Measurements from ENCODE around the gene PTPRA. TPM values are rescaled to one million over a fixed set of nuclear protein-coding genes. Genes with fewer than 3 reads are reported as not detected.

Gene PTPRA
- total and polyA plus RNA-seq, 5 donors from 2014 or later: 26.2 to 103 (median 35.1) TPM

DNA sequence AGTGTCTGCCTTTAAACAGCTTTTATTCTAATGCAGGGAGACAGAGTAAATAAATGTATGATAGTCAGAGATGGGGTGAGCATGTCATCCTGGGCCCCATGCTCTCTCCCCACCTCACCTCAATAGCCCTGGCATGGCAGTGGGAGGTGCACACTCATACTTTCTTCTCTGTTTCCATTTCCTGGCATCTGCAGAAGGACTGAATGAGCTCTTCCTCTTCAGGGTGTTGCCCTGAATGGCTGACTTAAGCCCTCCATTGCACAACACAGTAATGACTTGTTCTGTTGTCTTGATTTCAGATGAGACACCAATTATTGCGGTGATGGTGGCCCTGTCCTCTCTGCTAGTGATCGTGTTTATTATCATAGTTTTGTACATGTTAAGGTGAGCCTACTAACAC lies 113.2 kb downstream of the PTPRA start:
- ATAC-seq (ENCODE audit: low read depth in 2 of 2): no peak
- peaks cover 36% of the 10 kb centered on the region for H3K36me3 Mint-ChIP-seq

DNA sequence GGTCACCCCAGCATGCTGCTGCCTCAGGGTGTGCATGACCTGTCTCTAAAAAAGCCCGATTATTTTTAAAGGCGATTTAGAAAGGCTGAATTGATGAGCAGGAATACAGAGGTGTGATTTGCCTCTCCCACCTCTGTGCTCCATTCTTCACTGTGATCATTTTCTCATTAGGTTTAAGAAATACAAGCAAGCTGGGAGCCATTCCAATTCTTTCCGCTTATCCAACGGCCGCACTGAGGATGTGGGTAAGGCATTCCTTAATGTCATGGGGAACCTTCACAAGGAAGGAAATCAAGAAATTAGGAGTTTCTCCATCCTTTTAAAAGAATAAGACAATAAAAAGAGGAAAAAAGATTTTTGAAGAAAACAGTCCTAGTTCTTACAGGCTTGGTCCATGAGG lies 114.6 kb downstream of the PTPRA start:
- peaks cover 16% of the 10 kb centered on the region for H3K4me1 ChIP-seq (ENCODE audit: control insufficient read depth, insufficient read depth, low read length, poor library complexity, severe bottlenecking)
- peaks cover 62% of the 10 kb centered on the region for H3K36me3 ChIP-seq (ENCODE audit: control insufficient read depth, insufficient read depth, low read length)
- H3K4me3 ChIP-seq (ENCODE audit: low read depth, low read length): no peak overlapping the region
- Mint-ChIP-seq H3K9me3 (no peaks in the 10 kb centered on the region), H3K36me3 (peaks cover 41% of the 10 kb centered on the region), H3K4me3 (no peak overlapping the region), H3K27ac (no peak overlapping the region), H3K27me3 (no peaks in the 10 kb centered on the region), H3K4me1 (peaks cover 8 to 11% (median 8%) of the 10 kb centered on the region in 4 donors)
- no peak for ATAC-seq (ENCODE audit: low read depth in 2 of 2)
- no peaks in the 10 kb centered on the region for H3K27me3 ChIP-seq (ENCODE audit: control insufficient read depth, insufficient read depth, low read length)
- no peak overlapping the region for H3K27ac ChIP-seq (ENCODE audit: insufficient read depth, low read length, poor library complexity, severe bottlenecking)
- DNase-seq: no peak
- H3K9me3 ChIP-seq (ENCODE audit: control insufficient read depth in 2 of 2, low read length in 2 of 2): no peaks in the 10 kb centered on the region

More for the DNA sequence above, 113.2 kb downstream of the PTPRA start:
- peak in 1 of 3 donors; percentile 69 for DNase-seq
- H3K9me3 Mint-ChIP-seq: no peaks in the 10 kb centered on the region
- Histone ChIP-seq H3K9me3 (ENCODE audit: control insufficient read depth in 2 of 2, low read length in 2 of 2) (no peaks in the 10 kb centered on the region), H3K27me3 (ENCODE audit: control insufficient read depth, insufficient read depth, low read length) (no peaks in the 10 kb centered on the region), H3K4me3 (ENCODE audit: low read depth, low read length) (no peak overlapping the region), H3K4me1 (ENCODE audit: control insufficient read depth, insufficient read depth, low read length, poor library complexity, severe bottlenecking) (peaks cover 17% of the 10 kb centered on the region), H3K36me3 (ENCODE audit: control insufficient read depth, insufficient read depth, low read length) (peaks cover 54% of the 10 kb centered on the region), H3K27ac (ENCODE audit: insufficient read depth, low read length, poor library complexity, severe bottlenecking) (no peak overlapping the region)
- no peaks in the 10 kb centered on the region for H3K27me3 Mint-ChIP-seq
- peak overlapping the region; percentile 38 to 86 (median 41) for H3K27ac Mint-ChIP-seq
- H3K4me3 Mint-ChIP-seq: peak overlapping the region in 1 of 4 donors; percentile 10
- H3K4me1 Mint-ChIP-seq: peaks cover 10 to 14% (median 11%) of the 10 kb centered on the region in 4 donors

DNA sequence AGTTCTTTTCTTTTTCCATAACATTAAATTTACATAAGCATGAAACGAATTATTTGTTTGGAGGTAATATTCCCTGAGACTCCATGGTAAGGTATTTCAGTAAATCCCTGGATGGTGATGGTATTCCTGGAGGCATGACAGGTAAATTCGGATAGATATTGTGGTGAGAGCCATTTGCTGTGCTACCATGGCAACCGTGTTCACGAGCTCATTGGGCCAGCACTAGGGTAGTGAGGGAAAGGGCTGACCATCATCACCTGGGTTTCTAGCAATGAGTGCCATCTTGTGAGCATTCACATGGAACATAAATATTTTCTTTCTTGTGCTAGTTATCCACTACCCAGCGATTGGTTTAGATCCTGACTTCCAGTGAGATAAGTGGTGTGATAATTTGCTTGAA lies 118.3 kb downstream of the PTPRA start:
- Histone ChIP-seq H3K9me3 (ENCODE audit: control insufficient read depth in 2 of 2, low read length in 2 of 2) (no peaks in the 10 kb centered on the region), H3K36me3 (ENCODE audit: control insufficient read depth, insufficient read depth, low read length) (peaks cover 86% of the 10 kb centered on the region), H3K4me1 (ENCODE audit: control insufficient read depth, insufficient read depth, low read length, poor library complexity, severe bottlenecking) (no peaks in the 10 kb centered on the region), H3K4me3 (ENCODE audit: low read depth, low read length) (no peak overlapping the region), H3K27ac (ENCODE audit: insufficient read depth, low read length, poor library complexity, severe bottlenecking) (no peak overlapping the region), H3K27me3 (ENCODE audit: control insufficient read depth, insufficient read depth, low read length) (no peaks in the 10 kb centered on the region)
- DNase-seq: no peak
- peaks cover 2 to 11% (median 4%) of the 10 kb centered on the region in 4 donors for H3K4me1 Mint-ChIP-seq
- no peaks in the 10 kb centered on the region for H3K9me3 Mint-ChIP-seq
- no peak overlapping the region for H3K4me3 Mint-ChIP-seq
- peak overlapping the region in 2 of 3 donors; percentile 51 to 79 for H3K27ac Mint-ChIP-seq
- H3K27me3 Mint-ChIP-seq: no peaks in the 10 kb centered on the region
- peaks cover 59% of the 10 kb centered on the region for H3K36me3 Mint-ChIP-seq
- no peak for ATAC-seq (ENCODE audit: low read depth in 2 of 2)

DNA sequence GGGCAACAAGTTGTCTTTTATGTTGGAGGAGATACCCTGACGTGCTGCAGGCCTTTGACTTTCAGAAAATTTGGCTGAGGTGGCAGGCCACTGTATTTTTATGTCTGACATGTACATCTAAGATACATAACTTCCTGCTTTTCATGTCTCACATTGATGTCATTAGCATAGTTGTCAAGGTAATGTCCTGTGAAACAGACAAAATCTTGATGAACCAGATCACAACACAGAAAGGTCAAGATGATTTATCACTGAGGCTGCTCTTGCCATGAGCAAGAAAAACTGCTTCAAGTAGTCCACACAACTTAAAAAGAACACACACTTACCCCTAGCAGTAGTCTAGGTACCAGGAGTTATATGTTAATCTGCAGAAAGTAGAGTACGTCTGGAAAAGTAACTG lies 120.0 kb downstream of the PTPRA start:
- Mint-ChIP-seq H3K4me1 (peaks cover 0 to 9% (median 1%) of the 10 kb centered on the region in 4 donors), H3K9me3 (no peaks in the 10 kb centered on the region), H3K27ac (peak overlapping the region in 2 of 3 donors; percentile 55 to 72), H3K27me3 (no peaks in the 10 kb centered on the region), H3K36me3 (peaks cover 52% of the 10 kb centered on the region), H3K4me3 (peak overlapping the region in 1 of 4 donors; percentile 29)
- no peak overlapping the region for H3K27ac ChIP-seq (ENCODE audit: insufficient read depth, low read length, poor library complexity, severe bottlenecking)
- no peaks in the 10 kb centered on the region for H3K4me1 ChIP-seq (ENCODE audit: control insufficient read depth, insufficient read depth, low read length, poor library complexity, severe bottlenecking)
- peaks cover 72% of the 10 kb centered on the region for H3K36me3 ChIP-seq (ENCODE audit: control insufficient read depth, insufficient read depth, low read length)
- no peak overlapping the region for H3K4me3 ChIP-seq (ENCODE audit: low read depth, low read length)
- no peak for ATAC-seq (ENCODE audit: low read depth in 2 of 2)
- peak in 1 of 3 donors; percentile 24 for DNase-seq
- no peaks in the 10 kb centered on the region for H3K9me3 ChIP-seq (ENCODE audit: control insufficient read depth in 2 of 2, low read length in 2 of 2)
- H3K27me3 ChIP-seq (ENCODE audit: control insufficient read depth, insufficient read depth, low read length): no peaks in the 10 kb centered on the region

DNA sequence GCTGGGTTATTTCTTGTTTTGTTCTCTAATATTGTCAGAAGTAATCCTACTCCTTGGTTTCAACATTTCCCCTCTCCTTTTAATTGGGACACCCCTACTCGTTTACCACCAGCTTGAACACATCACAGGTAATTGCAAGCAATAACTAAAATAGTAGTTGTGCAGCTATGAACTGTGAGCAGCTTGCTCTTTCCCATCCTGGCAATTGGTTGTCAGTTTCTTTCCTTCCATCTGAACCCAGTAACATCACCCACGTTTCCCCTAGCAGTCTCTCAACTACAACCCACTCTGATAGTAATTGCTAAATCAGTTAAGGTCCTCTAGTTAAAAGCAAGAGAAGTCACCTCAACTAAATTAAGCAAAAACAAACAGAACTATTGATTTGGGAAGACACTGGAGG lies 122.5 kb downstream of the PTPRA start:
- H3K4me3 Mint-ChIP-seq: no peak overlapping the region
- no peaks in the 10 kb centered on the region for H3K27me3 Mint-ChIP-seq
- H3K27ac ChIP-seq (ENCODE audit: insufficient read depth, low read length, poor library complexity, severe bottlenecking): no peak overlapping the region
- no peaks in the 10 kb centered on the region for H3K4me1 ChIP-seq (ENCODE audit: control insufficient read depth, insufficient read depth, low read length, poor library complexity, severe bottlenecking)
- no peak for DNase-seq
- peaks cover 0 to 8% (median 1%) of the 10 kb centered on the region in 4 donors for H3K4me1 Mint-ChIP-seq
- no peak overlapping the region for H3K4me3 ChIP-seq (ENCODE audit: low read depth, low read length)
- no peak for ATAC-seq (ENCODE audit: low read depth in 2 of 2)
- no peaks in the 10 kb centered on the region for H3K27me3 ChIP-seq (ENCODE audit: control insufficient read depth, insufficient read depth, low read length)
- peak overlapping the region in 1 of 3 donors; percentile 34 for H3K27ac Mint-ChIP-seq
- H3K9me3 Mint-ChIP-seq: no peaks in the 10 kb centered on the region
- H3K36me3 Mint-ChIP-seq: peaks cover 49% of the 10 kb centered on the region
- H3K9me3 ChIP-seq (ENCODE audit: control insufficient read depth in 2 of 2, low read length in 2 of 2): no peaks in the 10 kb centered on the region
- peaks cover 48% of the 10 kb centered on the region for H3K36me3 ChIP-seq (ENCODE audit: control insufficient read depth, insufficient read depth, low read length)

DNA sequence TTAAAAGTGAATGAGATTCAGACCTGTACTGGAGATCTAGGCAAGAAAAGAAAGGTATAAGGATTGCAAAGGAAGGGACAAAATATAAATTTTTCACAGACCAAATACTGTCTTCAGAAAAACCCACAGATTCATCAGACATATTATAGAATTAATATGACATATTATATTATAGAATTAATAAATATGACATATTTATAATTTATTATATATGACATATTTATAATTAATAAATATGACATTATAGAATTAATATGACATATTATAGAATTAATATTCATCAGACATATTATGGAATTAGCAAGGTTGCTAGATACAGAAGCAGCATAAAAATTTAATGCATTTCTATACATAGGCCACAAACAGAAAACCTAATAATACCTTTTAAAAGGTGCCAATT lies 125.4 kb downstream of the PTPRA start:
- H3K27me3 ChIP-seq (ENCODE audit: control insufficient read depth, insufficient read depth, low read length): no peaks in the 10 kb centered on the region
- no peaks in the 10 kb centered on the region for H3K9me3 ChIP-seq (ENCODE audit: control insufficient read depth in 2 of 2, low read length in 2 of 2)
- Mint-ChIP-seq H3K9me3 (no peaks in the 10 kb centered on the region), H3K27me3 (no peaks in the 10 kb centered on the region), H3K4me3 (no peak overlapping the region), H3K36me3 (peaks cover 34% of the 10 kb centered on the region), H3K4me1 (peaks cover 0 to 4% (median 2%) of the 10 kb centered on the region in 4 donors), H3K27ac (peak overlapping the region in 1 of 3 donors; percentile 16)
- no peaks in the 10 kb centered on the region for H3K4me1 ChIP-seq (ENCODE audit: control insufficient read depth, insufficient read depth, low read length, poor library complexity, severe bottlenecking)
- DNase-seq (no peak), ATAC-seq (ENCODE audit: low read depth in 2 of 2) (no peak)
- H3K36me3 ChIP-seq (ENCODE audit: control insufficient read depth, insufficient read depth, low read length): peaks cover 26% of the 10 kb centered on the region
- H3K27ac ChIP-seq (ENCODE audit: insufficient read depth, low read length, poor library complexity, severe bottlenecking): no peak overlapping the region
- H3K4me3 ChIP-seq (ENCODE audit: low read depth, low read length): no peak overlapping the region

DNA sequence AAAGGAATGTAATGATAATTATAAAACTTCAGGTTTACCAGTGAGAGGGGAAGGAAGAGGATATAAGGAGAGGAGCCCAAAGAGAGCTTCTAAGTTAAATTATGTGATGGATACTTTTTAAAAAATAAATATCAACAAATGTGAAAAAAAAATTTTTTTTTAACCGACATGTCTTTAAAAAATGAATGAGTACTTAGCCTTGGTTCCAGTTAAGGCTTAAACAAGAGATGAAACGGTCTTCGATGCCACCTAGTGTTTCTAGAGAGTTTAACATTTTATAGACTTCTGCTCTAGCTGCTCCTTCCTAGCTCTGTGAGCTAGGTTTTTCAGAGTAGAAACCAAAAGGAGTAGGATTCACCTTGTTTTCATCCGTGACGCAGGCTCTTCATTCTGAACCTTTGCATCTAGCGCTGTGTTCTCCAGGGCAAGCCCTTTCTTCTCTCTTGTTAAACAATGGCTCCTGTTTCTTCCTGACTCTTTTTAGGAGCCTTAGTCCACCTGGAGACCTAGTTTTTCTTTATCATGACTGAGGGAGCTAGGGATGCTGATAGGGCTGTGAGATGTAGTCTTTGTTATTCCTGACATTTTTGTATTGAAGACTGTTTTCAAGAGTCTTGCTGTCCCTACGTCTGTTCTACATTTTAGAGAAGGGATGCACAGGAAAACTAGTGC lies 127.7 kb downstream of the PTPRA start:
- Histone ChIP-seq H3K4me1 (ENCODE audit: control insufficient read depth, insufficient read depth, low read length, poor library complexity, severe bottlenecking) (no peaks in the 10 kb centered on the region), H3K9me3 (ENCODE audit: control insufficient read depth in 2 of 2, low read length in 2 of 2) (no peaks in the 10 kb centered on the region), H3K36me3 (ENCODE audit: control insufficient read depth, insufficient read depth, low read length) (peaks cover 25% of the 10 kb centered on the region), H3K27me3 (ENCODE audit: control insufficient read depth, insufficient read depth, low read length) (no peaks in the 10 kb centered on the region), H3K27ac (ENCODE audit: insufficient read depth, low read length, poor library complexity, severe bottlenecking) (no peak overlapping the region), H3K4me3 (ENCODE audit: low read depth, low read length) (no peak overlapping the region)
- DNase-seq: peak in 2 of 3 donors; percentile 60 to 83
- Mint-ChIP-seq H3K9me3 (no peaks in the 10 kb centered on the region), H3K27ac (peak overlapping the region in 1 of 3 donors; percentile 55), H3K27me3 (no peaks in the 10 kb centered on the region), H3K4me1 (peaks cover 0 to 4% (median 1%) of the 10 kb centered on the region in 4 donors), H3K36me3 (peaks cover 22% of the 10 kb centered on the region), H3K4me3 (no peak overlapping the region)
- peak; percentile 55 to 58 for ATAC-seq (ENCODE audit: low read depth in 2 of 2)

DNA sequence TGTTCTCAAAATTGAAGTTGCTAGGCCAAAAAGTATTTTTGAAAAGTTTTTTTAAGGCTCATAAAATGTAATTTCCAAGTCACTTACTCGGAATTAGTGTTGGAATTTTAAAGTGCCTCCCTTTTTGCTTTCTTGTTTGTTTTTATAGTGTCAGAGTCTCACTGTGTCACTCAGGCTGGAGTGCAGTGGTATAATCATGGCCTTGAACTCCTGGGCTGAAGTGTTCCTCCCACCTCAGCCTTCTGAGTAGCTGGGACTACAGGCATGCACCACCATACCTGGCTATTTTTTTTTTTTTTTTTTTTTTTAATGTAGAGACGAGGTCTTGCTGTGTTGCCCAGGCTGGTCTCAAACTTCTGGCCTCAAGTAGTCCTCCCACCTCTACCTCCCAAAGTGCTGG lies 130.1 kb downstream of the PTPRA start:
- Mint-ChIP-seq H3K27me3 (no peaks in the 10 kb centered on the region), H3K4me1 (peaks cover 0 to 9% (median 4%) of the 10 kb centered on the region in 4 donors), H3K9me3 (no peaks in the 10 kb centered on the region), H3K4me3 (no peak overlapping the region), H3K36me3 (peaks cover 21% of the 10 kb centered on the region), H3K27ac (no peak overlapping the region)
- DNase-seq (no peak), ATAC-seq (ENCODE audit: low read depth in 2 of 2) (no peak)
- Histone ChIP-seq H3K9me3 (ENCODE audit: control insufficient read depth in 2 of 2, low read length in 2 of 2) (no peaks in the 10 kb centered on the region), H3K27ac (ENCODE audit: insufficient read depth, low read length, poor library complexity, severe bottlenecking) (no peak overlapping the region), H3K4me3 (ENCODE audit: low read depth, low read length) (no peak overlapping the region), H3K27me3 (ENCODE audit: control insufficient read depth, insufficient read depth, low read length) (no peaks in the 10 kb centered on the region), H3K36me3 (ENCODE audit: control insufficient read depth, insufficient read depth, low read length) (peaks cover 43% of the 10 kb centered on the region), H3K4me1 (ENCODE audit: control insufficient read depth, insufficient read depth, low read length, poor library complexity, severe bottlenecking) (no peaks in the 10 kb centered on the region)

Measured in CD4-positive, CD25-positive, alpha-beta regulatory T cell (primary cell).